Mucosa of gallbladder (tissue), 1 donor: ENCODE measurements around the gene PLA2G4C. TPM values are rescaled to one million over a fixed set of nuclear protein-coding genes. Genes with fewer than 3 reads are reported as not detected.
"Not testable (repeated sequence)": the region's sequence is repeated elsewhere in the genome, so short reads cannot be mapped to it uniquely, and the experiment has no call there.

ENCODE experiments used
- DNase-seq: peaks from one replicate; pipeline ENCODE4 v3.0.0-alpha.2; 2020; ENCODE audit warnings: low spot score
- total RNA-seq: library from RNA; stranded (reverse); gene quantifications from one replicate; pipeline ENCODE4 v1.2.1, GENCODE V29; 2021
- donor health status: DM: no; HTN: no; CAD: no.

PLA2G4C gene
- total RNA-seq, 1 donor from 2014 or later, result 10.0 TPM

DNA sequence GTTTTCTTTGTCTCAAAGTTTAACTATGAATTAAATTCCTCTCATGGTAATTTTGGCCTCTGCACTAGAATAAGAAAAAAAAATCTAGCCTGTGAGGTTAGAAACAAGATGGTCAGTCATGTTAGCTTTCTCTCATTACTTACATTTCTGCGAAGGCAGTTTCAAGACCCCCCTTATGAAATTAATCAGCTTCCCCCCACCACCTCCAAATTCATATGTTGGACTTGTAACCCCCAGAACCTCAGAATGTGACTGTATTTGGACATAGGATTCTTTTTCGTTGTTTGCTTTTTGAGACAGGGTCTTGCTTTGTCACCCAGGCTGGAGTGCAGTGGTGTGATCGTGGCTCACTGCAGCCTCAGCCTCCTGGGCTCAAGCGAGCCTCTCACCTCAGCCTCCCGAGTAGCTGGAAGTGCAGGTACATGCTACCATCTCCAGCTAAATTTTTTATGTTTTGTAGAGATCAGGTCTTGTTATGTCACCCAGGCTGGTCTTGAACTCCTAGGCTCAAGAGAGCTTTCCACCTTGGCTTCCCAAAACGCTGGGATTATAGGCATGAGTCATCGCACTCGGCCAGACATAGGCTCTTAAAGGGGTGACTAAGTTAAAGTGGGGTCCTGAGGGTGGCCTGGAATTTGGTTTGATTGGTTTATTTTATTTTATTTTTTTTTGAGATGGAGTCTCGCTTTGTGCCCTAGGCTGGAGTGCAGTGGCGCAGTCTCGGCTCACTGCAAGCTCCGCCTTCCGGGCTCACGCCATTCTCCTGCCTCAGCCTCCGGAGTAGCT lies 1.4 kb downstream of the PLA2G4C start:
- no peak for DNase-seq

DNA sequence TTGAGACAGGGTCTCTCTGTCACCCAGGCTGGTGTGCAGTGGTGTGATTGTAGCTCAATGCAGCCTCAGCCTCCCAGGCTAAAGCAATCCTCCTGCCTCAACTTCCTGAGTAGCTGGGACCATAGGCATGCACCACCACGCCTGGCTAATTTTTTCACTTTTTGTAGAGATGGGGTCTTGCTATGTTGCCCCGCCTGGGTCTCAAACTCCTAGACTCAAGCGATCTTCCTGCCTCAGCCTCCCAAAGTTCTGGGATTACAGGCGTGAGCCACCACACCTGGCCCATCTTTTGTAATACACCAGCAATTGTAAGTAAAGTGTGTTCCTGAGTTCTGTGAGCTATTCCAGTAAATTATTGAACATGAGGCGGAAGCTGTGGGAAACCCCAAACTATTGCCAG lies 6.7 kb downstream of the PLA2G4C start:
- DNase-seq, result no peak

DNA sequence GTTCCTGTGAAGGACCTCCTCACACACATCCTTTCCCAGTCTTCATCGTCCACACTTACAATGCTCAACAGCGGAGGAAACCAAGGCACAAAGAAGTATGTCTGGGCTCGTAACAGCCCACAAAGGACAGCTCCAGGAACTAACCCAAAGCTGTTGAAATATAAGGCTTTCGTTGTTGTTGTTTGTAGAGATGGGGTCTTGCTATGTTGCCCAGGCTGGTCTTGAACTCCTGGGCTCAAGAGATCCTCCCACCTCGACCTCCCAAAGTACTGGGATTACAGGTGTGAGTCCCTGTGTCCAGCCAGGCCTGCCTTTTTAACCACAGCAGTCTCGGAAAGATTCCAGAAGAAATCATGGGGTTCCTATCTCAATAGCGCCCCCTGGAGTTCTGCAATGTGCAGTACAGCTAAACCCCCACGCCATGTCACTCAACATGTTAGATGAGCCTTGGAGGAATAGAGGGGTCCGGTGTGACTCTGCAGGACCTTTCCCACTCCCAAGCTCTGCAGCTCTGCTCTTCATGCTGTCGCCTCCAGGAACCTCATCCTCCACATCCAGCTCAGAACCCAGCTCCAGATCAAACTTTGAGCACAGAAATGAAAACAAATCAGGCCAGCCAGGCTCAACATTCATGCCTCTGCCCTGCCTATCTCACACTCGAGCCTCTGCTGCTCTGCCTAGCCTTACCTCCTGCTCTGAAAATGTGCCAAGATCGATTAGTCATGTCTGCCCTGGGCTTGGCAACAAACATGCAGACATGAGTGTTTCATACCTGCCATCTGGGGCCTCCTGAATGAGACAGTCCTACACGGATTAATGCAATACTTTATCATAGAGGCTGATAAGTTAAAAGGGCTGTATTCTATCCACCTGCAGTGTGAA lies 7.5 kb downstream of the PLA2G4C start:
- DNase-seq, result no peak

DNA sequence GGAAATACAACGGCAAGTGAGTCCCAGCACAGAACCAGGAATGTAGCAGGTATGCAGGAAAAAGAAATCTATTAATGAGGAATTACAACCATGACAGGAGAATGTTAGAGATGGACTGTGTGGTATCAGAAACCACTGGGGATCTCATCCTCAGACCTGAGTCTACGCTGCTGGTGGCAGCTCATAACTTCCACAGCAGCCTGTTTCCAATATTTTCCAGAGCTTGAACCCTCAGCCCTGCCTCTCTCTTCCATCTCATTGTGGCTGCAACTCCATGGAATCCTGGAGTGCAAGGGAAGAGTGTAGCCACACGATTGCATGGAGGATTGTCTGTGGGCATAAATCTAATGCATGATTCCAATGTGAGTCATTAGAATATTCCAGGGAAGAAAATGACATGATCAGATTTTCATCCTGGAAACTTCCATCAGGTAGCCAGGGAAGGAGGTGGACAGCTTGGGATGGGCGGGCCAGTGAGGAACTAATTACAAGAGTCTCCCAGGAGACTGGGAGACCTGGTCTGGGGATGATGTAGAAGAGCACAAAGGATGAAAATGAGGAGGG lies 14.9 kb downstream of the PLA2G4C start:
- DNase-seq, result no peak

DNA sequence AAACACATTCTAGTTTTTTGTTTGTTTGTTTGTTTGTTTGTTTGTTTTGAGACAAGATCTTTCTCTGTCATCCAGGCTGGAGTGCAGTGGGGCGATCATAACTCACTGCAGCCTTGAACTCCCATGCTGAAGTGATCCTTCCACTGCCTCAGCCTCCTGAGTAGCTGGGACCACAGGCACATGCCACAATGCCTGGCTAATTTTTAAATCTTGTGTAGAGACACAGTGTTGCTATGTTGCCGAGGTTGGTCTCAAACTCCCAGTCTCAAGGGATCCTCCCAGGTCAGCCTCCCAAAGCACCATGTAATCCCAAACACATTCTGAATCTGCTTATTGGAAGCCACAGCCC lies 15.8 kb downstream of the PLA2G4C start:
- DNase-seq, result no peak

DNA sequence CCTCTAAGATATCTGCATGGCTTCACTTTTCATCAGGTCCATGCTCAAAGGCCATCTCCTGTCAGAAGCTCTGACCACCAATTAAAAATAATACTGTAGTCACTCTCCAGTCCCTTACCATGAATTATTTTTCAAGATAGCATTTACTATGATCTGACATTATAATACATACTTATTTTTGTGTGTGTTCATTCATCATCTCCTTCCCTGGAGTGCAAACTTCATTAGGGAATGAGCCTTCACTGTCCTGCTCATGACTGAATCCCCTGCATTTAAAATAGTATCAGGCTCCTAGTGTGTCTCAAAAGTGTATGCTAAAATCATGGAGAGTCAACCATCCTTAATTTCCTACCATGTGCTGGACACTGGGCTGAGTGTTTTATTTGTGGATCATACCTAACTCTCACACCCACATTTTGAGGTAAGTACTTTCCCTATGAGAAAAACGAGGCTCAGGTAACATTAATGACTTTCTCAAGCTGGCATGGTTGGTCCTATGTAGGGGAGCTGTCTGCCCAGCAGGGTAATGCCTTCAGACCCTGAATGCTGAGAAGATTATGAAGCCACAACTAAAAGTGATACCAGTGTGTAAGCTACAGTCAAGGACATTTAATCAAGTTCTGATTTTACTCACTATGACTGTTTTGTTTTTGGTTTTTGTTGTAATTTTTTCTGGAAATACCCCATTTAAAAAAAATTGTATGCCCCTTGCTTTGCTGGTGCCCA lies 16.3 kb downstream of the PLA2G4C start:
- no peak for DNase-seq

DNA sequence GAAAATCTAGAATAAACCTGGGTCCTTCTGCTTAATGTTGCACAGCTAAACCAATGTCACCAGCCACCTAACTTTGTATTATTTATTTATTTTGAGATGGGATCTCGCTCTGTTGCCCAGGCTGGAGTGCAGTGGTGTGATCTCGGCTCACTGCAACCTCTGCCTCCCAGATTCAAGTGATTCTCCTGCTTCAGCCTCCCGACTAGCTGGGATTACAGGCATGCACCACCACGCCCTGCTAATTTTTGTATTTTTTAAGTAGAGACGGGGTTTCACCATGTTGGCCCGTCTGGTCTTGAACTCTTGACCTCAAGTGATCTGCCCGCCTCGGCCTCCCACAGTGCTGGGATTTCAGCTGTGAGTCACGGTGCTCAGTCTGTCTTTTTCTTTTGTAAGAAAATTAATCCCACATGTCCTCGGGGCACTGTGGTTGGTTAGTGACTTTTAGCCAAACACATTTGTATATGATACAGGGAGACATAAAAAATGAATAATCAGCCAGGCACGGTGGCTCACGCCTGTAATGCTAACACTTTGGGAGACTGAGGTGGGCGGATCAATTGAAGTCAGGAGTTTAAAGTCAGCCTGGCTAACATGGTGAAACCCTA lies 19.4 kb downstream of the PLA2G4C start:
- DNase-seq, result not testable (repeated sequence)

DNA sequence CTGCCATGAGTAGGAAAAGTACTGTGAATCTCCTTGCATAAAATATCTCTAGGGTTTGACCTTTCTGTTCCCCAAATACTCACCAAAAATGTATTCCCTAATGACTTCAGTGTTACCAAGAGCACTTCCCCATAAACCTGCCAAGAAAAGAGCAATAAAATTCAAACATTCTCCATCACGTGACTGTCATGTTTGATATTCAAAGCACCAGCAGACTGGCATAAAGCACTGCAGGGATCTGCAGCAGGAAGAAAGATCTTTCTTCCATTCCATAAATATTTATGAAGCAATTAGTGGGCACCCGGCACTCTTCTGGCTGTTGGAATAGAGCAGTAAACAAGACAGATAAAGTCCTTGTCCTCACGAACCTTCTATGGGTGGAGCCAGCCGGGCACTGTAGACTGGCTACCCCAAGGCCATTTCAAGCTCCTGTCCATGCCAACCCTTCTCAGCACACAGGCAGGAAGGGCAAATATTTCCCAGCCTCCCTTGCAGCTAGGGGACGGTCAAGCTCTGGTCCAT lies 20.3 kb downstream of the PLA2G4C start:
- no peak for DNase-seq

DNA sequence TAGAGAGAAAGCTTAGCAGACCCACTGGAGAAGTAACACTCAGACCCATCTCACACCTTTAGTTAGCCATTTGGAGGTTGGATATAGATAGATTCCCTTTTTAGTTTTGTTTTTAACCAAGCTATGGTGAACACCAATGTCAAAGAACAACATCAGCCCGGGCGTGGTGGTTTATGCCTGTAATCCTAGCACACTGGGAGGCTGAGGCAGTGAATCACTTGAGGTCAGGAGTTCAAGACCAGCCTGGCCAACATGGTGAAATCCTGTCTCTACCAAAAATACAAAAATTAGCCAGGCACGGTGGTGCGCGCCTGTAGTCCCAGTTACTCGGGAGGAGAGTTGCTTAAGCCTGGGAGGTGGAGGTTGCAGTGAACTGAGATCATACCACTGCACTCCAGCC lies 21.6 kb downstream of the PLA2G4C start:
- DNase-seq, result not testable (repeated sequence)

DNA sequence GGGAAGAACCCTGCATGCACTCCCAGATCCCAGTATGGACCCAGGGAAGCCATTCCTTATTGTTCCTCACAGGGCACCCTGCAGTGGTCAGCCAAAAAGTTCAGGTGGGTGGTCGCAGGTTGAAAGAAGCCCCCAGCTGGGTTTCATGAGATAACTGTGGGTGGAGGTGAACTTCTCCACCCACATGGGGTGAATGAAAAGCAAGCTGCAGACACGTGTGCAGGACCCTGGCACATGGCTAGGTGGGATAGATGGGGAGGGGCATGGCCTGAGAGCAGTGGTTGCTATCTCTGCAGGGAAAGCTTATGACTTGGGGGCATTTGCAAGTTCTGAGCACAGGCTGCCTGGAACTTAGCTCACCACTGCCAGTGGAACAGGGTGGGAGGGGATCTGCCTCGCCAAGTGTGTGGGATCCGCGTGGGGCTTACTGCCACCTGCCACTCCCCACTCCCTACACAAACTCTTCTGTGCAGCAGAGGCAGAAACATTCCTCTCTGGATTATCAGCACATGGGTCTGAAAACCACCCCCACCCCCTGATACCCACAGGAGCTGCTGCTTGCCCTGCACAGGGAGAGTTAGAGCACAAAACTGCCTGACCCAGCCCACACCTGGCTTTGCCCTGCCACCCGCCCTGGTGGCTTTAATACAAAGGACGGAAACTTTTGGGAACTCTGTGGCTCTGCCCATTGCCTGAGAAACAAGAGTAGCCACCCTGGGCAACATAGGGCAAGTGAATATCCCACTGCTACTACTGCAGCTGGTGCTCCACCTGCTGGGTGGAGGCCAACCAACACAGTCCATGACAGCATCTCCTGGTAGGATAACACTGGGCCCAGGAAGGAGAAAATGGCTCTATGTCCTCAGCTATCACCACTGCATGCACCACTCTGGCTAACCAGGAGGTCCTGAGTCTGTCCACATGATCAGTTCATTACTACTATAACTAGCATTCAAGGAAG lies 24.4 kb downstream of the PLA2G4C start:
- DNase-seq, result no peak

DNA sequence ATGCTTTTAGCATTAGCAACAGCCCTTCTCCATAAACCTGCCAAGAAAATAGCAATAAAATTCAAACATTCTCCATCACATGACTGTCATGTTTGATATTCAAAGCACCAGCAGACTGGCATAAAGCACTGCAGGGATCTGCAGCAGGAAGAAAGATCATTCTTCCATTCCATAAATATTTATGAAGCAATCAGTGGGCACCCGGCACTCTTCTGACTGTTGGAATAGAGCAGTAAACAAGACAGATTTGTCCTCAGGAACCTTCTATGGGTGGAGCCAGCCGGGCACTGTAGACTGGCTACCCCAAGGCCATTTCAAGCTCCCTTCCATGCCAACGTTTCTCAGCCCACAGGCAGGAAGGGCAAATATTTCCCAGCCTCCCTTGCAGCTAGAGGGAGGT lies 25.5 kb downstream of the PLA2G4C start:
- no peak for DNase-seq

DNA sequence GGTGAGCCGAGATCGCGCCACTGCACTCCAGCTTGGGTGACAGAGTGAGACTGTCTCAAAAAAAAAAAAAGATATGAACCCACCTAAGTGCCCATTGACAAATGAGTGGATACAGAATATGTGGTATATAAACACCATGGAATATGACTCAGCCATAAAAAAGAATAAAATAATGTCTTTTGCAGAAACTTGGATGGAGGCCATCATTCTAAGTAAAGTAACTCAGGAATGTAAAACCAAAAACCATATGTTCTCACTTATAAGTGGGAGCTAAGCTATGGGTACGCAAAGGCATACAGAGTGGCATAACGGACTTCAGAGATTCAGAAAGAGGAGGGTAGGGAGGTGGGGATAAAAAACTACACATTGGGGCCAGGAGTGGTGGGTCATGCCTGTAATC lies 29.5 kb downstream of the PLA2G4C start:
- no peak for DNase-seq

DNA sequence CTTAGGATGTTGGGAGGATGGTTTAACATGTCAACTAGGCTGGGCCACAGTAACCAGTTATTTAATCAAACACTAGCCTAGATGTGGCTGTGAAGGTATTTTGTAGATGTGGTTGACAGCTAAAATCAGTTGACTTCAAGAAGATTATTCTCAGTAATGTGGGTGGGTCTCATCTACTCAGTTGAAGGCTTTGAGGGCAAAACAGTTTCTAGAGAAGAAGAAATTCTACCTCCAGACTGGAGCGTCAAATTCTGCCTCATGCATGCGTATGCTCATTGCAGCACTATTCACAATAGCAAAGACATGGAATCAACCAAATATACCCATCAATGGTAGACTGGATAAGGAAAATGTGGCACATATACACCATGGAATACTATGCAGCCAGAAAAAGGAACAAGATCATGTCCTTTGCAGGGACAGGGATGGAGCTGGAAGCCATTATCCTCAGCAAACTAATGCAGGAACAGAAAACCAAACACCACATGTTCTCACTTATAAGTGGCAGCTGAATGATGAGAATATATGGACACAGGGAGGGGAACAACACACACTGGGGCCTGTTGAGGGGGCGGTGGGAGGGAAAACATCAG lies 40.3 kb downstream of the PLA2G4C start:
- not testable (repeated sequence) for DNase-seq

DNA sequence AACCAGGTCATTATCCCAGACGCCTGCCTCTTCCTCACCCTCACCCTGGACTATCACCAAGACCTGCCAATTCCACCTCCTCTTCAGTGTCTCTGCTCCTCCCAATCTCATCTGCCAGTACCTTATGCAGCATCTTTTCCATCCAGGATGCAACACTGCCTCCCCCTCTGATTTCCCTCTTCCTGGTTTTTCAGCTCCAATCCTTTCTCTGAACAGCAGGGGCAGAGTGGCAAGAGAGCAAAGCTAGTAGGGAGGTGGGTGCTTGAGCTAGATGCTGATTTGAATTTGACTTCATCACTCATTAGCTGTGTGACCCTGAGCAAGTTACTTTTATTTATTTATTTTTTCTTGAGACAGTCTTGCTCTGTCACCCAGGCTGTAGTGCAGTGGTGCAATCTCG lies 41.2 kb downstream of the PLA2G4C start:
- no peak for DNase-seq

DNA sequence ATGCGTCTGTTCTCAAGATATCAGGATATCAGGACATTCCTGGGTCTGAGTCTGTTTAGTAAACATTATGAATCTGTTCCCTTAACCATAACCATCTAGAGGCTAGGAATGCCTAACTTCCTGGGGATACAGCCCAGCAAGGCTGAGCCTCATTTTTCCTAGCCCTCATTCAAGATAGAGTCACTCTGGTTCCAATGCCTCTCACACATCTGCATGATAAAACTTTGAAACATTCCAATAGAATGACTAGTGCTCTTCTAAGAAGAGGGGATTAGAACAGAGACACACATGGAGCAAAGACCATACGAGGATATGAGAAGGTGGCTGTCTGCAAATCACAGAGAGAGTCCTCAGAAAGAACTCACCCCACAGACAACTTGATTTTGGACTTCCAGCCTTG lies 46.1 kb downstream of the PLA2G4C start:
- DNase-seq, result no peak

DNA sequence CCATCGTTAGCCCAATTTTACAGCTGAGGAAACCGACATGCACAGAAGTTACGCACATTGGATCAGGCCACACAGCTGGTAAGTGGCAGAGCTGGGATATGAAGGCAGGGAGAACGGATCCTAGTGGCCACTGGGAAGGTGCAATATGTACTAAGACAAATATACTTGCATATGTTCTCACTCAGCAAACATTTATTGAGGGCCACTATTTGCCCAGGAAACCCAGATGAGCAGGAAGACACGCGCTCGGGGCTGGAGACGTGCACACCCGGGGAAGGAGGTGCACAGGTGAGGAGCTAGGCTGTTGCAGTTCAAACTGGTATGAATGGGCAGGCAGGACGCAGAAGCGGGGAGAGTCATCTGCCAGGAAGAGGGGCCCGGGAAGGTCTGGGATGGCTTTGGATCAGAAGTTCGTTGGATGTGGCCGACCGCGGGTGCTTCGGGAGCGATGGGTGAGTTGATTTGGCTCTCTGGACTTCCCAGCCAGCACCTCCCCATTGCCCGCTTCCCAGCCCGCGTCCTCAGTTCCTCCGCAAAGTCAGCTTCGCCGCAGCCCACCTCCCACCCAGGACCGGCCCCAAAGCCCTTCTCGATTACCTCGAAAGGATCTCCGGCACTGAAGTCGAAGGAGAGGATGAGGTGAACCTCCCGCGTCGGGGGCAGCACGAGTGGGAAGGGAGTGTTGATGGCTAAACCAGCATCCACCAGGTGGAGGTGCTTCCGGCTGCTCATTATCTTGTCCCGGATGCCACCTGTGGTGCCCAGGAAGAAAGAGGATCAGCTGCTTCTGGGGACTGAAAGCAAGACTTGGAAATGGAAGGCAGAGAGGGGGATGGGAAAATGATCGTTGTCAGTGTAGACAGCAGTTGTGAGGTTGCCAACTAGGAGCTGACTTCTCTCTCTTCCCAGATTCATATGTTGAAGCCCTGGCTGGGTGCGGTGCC lies 48.9 kb downstream of the PLA2G4C start:
- DNase-seq, result no peak

DNA sequence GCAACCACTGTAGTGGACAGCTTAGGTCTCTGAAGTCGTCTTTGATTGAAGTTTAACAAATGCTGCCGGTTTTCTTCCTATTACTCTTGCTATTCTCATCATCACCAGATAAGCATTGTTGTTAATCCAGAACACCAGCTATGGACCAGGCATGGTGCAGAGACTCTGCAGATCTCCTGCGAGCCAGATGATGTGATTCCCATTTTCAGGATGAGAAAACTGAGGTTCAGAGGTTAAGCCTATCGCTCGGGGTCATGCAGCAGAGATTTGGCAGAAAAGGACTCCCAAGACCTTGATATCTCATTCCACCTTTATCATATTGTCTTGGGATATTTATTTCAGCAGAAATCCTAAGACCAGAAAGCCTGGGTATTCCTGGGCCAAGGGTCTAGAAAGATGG lies 50.2 kb downstream of the PLA2G4C start:
- no peak for DNase-seq

DNA sequence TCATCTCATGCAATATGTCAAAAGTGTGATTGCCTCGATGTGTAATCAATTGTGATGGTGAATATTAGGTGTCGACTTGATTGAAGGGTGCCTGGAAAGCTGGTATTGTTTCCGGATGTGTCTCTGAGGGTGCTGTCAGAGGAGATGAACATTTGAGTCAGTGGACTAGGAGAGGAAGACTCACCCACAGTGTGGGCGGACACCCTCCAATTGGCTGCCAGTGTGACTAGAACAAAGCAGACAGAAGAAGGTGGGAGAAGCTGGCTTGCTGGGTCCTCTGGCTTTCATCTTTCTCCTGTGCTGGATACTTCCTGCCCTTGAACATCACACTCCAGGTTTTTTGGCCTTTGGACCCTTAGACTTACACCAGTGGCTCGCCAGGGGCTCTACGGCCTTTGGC lies 51.3 kb downstream of the PLA2G4C start:
- DNase-seq, result no peak

DNA sequence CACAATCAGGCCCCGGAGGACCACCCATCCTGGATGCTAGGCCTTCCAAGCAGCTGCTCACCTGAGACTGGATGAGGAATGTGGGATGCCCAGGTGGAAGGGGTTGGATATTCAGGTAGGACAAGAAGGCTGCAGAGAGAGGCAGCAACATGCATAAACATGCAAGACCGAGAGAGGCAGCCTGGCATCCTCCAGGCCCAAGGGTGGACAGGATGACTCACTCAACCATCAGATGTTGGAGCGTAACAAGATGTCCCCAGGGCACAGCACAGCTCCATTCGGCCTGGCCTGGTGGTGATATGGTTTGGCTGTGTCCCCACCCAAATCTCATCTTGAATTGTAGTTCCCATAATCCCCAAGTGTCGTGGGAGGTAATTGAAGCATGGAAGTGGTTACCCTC lies 56.8 kb downstream of the PLA2G4C start:
- no peak for DNase-seq
